Measurements from ENCODE around the gene MYL4. TPM values are rescaled to one million over a fixed set of nuclear protein-coding genes. Genes with fewer than 3 reads are reported as not detected.
A peak's percentile ranks its signal among the peaks of the same experiment; 100 is the strongest.
"Not testable (repeated sequence)": the region's sequence is repeated elsewhere in the genome, so short reads cannot be mapped to it uniquely, and the experiment has no call there.

MYL4 gene
- total RNA-seq, 1 donor from 2014 or later: 7.6 TPM

DNA sequence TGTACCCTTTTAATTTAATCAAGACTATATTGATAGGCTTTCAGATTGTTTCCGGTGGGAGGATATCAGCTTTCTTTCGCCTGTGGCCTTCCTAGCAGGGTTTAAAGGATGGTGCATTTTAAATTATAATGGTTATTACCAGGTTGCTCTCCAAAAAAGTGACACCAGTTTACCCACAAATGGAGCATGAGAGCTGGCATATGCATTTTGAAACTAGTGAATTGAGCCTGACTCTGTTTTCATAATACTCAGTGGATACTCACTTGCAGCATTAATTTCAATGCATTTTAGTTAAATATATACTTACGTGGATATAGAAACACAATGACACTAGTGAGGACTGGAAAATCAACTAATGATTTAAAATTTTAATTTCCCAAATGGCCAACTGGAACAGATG lies 5.8 kb downstream of the MYL4 start:
- Mint-ChIP-seq H3K27ac (ENCODE audit: unreplicated experiment) (no peak overlapping the region), H3K27me3 (ENCODE audit: unreplicated experiment) (peaks cover 5% of the 10 kb centered on the region), H3K9me3 (ENCODE audit: unreplicated experiment) (peaks cover 1% of the 10 kb centered on the region), H3K4me3 (ENCODE audit: unreplicated experiment) (no peak overlapping the region), H3K4me1 (ENCODE audit: low read depth, unreplicated experiment) (peaks cover 17% of the 10 kb centered on the region), H3K36me3 (ENCODE audit: unreplicated experiment) (no peaks in the 10 kb centered on the region)
- DNase-seq: no peak
- TF ChIP-seq, protein P1, sequence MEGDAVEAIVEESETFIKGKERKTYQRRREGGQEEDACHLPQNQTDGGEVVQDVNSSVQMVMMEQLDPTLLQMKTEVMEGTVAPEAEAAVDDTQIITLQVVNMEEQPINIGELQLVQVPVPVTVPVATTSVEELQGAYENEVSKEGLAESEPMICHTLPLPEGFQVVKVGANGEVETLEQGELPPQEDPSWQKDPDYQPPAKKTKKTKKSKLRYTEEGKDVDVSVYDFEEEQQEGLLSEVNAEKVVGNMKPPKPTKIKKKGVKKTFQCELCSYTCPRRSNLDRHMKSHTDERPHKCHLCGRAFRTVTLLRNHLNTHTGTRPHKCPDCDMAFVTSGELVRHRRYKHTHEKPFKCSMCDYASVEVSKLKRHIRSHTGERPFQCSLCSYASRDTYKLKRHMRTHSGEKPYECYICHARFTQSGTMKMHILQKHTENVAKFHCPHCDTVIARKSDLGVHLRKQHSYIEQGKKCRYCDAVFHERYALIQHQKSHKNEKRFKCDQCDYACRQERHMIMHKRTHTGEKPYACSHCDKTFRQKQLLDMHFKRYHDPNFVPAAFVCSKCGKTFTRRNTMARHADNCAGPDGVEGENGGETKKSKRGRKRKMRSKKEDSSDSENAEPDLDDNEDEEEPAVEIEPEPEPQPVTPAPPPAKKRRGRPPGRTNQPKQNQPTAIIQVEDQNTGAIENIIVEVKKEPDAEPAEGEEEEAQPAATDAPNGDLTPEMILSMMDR (IDR thresholded peaks at IDR 0.05; ENCODE audit: partially characterized antibody, unreplicated experiment): no peak

GRCh38 chr17:47216821-47217220 lies 7.7 kb downstream of the MYL4 start:
- peaks cover 25% of the 10 kb centered on the region for H3K4me1 Mint-ChIP-seq (ENCODE audit: low read depth, unreplicated experiment)
- not testable (repeated sequence) for H3K36me3 Mint-ChIP-seq (ENCODE audit: unreplicated experiment); H3K4me3 Mint-ChIP-seq (ENCODE audit: unreplicated experiment); H3K27ac Mint-ChIP-seq (ENCODE audit: unreplicated experiment); H3K9me3 Mint-ChIP-seq (ENCODE audit: unreplicated experiment); H3K27me3 Mint-ChIP-seq (ENCODE audit: unreplicated experiment); DNase-seq

DNA sequence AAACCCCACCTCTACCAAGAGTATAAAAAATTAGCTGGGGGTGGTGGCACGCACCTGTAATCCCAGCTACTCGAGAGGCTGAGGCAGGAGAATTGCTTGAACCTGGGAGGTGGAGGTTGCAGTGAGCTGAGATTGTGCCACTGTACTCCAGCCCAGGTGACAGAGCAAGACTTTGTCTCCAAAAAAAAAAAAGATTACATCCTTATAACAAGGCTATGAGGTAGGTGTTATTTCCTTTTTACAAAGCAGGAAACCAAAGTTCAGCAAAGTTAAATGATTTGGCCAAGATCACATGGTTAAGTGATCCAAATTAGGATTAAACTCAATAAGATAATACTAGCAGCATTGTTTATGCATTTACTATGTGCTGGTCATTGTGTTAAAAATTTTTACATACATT lies 8.1 kb downstream of the MYL4 start:
- not testable (repeated sequence) for H3K4me3 Mint-ChIP-seq (ENCODE audit: unreplicated experiment); H3K9me3 Mint-ChIP-seq (ENCODE audit: unreplicated experiment); H3K27ac Mint-ChIP-seq (ENCODE audit: unreplicated experiment); H3K27me3 Mint-ChIP-seq (ENCODE audit: unreplicated experiment); H3K36me3 Mint-ChIP-seq (ENCODE audit: unreplicated experiment); DNase-seq
- H3K4me1 Mint-ChIP-seq (ENCODE audit: low read depth, unreplicated experiment): peaks cover 25% of the 10 kb centered on the region

DNA sequence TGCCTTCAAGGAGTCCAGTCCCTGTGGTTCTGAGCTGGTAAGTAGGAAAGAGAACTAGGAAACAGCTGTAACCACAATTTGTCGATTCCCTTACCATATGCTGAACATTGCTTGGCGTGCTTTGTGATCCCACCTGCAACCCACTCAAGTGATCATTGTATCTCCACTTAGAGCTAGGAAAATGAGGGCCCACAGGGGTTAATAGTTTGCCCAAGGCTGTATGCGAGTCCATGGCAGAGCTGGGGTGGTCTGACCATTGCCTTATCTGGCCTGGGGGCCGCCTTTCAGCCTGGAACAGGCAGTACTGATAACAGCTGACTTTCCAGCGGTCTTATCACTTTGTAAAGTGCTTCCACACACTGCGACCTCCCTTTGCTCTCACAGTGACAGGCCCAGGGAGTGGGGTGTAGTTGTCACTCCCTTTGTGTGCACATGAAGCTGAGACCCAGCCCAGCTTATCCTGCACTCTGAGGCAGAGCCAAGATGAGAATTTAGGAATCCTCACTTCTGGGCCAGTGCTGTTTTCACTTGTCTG lies 9.8 kb downstream of the MYL4 start:
- Mint-ChIP-seq H3K36me3 (ENCODE audit: unreplicated experiment) (peaks cover 14% of the 10 kb centered on the region), H3K9me3 (ENCODE audit: unreplicated experiment) (no peaks in the 10 kb centered on the region), H3K27me3 (ENCODE audit: unreplicated experiment) (peaks cover 5% of the 10 kb centered on the region), H3K4me1 (ENCODE audit: low read depth, unreplicated experiment) (peaks cover 25% of the 10 kb centered on the region), H3K27ac (ENCODE audit: unreplicated experiment) (peak overlapping the region; percentile 55), H3K4me3 (ENCODE audit: unreplicated experiment) (no peak overlapping the region)
- no peak for DNase-seq
- TF ChIP-seq, protein P1 (IDR thresholded peaks at IDR 0.05; ENCODE audit: partially characterized antibody, unreplicated experiment): no peak

DNA sequence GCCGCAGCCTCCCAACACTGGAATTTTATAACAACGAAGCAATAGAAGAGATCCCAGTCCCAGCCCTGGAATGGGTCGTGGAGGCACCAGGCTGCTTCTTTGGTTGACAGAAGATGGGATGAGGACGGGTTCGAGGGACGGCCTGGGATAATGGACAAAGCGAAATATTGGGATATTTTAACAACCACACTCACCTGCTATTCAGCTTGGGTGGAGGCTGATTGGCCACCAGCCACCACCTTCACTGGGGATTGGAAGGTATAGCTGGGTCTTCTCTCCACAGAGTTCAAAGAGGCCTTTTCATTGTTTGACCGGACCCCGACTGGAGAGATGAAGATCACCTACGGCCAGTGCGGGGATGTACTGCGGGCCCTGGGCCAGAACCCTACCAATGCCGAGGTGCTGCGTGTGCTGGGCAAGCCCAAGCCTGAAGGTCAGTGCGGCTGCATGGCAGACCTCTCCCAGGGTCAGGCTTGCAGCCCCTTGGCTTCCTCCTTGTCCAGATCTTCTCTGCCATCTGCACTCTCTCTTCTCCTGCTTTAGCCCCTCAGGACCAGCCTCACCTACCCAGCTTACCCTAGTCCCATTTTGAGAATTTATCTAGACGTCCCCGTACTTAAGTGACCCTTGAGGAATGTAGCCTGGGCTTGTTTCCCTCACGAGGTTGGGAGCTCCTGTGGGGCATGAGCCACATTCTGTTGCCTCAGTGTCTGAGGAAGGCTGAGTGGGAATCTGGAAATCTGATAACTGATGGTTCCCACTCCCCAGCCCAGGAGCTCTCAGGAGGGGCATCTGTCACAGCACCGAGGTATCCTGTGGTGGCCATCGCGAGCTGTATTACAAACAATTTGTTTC lies 10.7 kb downstream of the MYL4 start:
- Mint-ChIP-seq H3K4me3 (ENCODE audit: unreplicated experiment) (no peak overlapping the region), H3K9me3 (ENCODE audit: unreplicated experiment) (peaks cover 2% of the 10 kb centered on the region), H3K27ac (ENCODE audit: unreplicated experiment) (no peak overlapping the region), H3K4me1 (ENCODE audit: low read depth, unreplicated experiment) (peaks cover 23% of the 10 kb centered on the region), H3K36me3 (ENCODE audit: unreplicated experiment) (peaks cover 22% of the 10 kb centered on the region), H3K27me3 (ENCODE audit: unreplicated experiment) (peaks cover 5% of the 10 kb centered on the region)
- no peak for DNase-seq
- TF ChIP-seq, protein P1 (IDR thresholded peaks at IDR 0.05; ENCODE audit: partially characterized antibody, unreplicated experiment): no peak

DNA sequence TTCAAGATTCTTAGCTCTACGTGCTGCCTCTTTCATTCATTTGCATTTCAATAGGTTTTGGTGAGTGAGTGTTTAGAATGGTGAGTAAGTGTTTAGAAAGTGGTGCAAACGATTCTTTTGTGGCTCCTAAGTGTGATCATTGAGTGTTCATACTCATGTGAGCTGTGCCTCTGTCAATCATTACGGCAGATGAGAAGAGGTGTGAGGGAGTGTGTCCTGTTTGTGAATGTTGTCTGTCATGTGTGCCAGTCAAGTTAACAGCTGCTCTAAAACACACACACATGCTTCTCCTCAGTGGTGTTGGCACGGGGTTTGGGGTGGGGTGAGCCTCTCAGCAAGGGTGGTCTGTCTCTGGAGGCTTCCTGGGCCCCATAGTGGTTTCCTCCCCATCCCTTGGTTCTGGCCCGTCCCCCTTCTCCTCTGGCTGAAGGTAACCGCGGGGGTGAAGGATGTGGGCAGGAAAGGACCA lies 11.4 kb downstream of the MYL4 start:
- no peak for DNase-seq
- Mint-ChIP-seq H3K4me3 (ENCODE audit: unreplicated experiment) (no peak overlapping the region), H3K36me3 (ENCODE audit: unreplicated experiment) (peaks cover 22% of the 10 kb centered on the region), H3K27ac (ENCODE audit: unreplicated experiment) (peak overlapping the region; percentile 59), H3K27me3 (ENCODE audit: unreplicated experiment) (peaks cover 5% of the 10 kb centered on the region), H3K4me1 (ENCODE audit: low read depth, unreplicated experiment) (peaks cover 18% of the 10 kb centered on the region), H3K9me3 (ENCODE audit: unreplicated experiment) (peaks cover 2% of the 10 kb centered on the region)
- TF ChIP-seq, protein P1 (IDR thresholded peaks at IDR 0.05; ENCODE audit: partially characterized antibody, unreplicated experiment): no peak

Measured in glutamatergic neuron (in vitro differentiated cells).